Neural cell (in vitro differentiated cells): ENCODE data around the gene DDX27.

Source experiments
- CTCF ChIP-seq: fragments of 450-650 bp; IDR thresholded peaks from 2 replicates; pipeline ENCODE4 v1.5.1; 2014; ENCODE audit warnings: antibody characterized with exemption, mild to moderate bottlenecking, moderate library complexity; ENCODE audit not compliant: poor library complexity, severe bottlenecking
- EZH2 ChIP-seq: fragments of 200-600, 300-800 bp; shearing (Covaris generic), sonication (generic); IDR thresholded peaks from 2 replicates; pipeline ENCODE4 v1.6.1; 2014; ENCODE audit warnings: antibody characterized with exemption, low read length, borderline replicate concordance, mild to moderate bottlenecking; ENCODE audit not compliant: insufficient read depth, poor library complexity, severe bottlenecking
- TAF1 ChIP-seq: IDR thresholded peaks from 2 replicates; pipeline ENCODE4 v1.6.1; 2012; ENCODE audit warnings: low read depth

- TF ChIP-seq EZH2 (no peak), CTCF (no peak), TAF1 (no peak)
Measured at GRCh38 chr20:49276961-49277785, 58.0 kb downstream of the DDX27 start.
